ENCODE results near the gene ETV3. TPM values are rescaled to one million over a fixed set of nuclear protein-coding genes. Genes with fewer than 3 reads are reported as not detected.

ETV3 gene
- total RNA-seq, 2 experiments from 2014 or later: 115 to 117 TPM

- no peak for DNase-seq
- ChIA-PET POLR2A (no interaction called here), CTCF (no interaction called here)
- no peak for ATAC-seq (ENCODE audit: poor library complexity)
- Histone ChIP-seq H3K9me3 (ENCODE audit: control insufficient read depth in 1 of 2, insufficient read depth in 1 of 2, low read length in 2 of 2) (no peaks in the 10 kb centered on the region), H3K36me3 (ENCODE audit: insufficient read depth, low read length) (peaks cover 35% of the 10 kb centered on the region), H3K4me3 (ENCODE audit: low read length) (no peak overlapping the region), H3K4me1 (ENCODE audit: insufficient read depth, low read length) (peaks cover 13% of the 10 kb centered on the region), H3K27ac (ENCODE audit: low read depth in 1 of 2, low read length in 2 of 2) (no peak overlapping the region), H3K27me3 (ENCODE audit: control insufficient read depth in 1 of 2, insufficient read depth in 2 of 2, low read length in 2 of 2) (no peaks in the 10 kb centered on the region)
- H3K27ac Mint-ChIP-seq: no peak overlapping the region
- intact Hi-C loops (cut with DNase I, micrococcal nuclease): no loop called here
- H3K4me1 Mint-ChIP-seq (ENCODE audit: low read depth): peaks cover 36% of the 10 kb centered on the region
- peaks cover 37% of the 10 kb centered on the region for H3K36me3 Mint-ChIP-seq (ENCODE audit: low read depth)
- TF ChIP-seq, protein P1, sequence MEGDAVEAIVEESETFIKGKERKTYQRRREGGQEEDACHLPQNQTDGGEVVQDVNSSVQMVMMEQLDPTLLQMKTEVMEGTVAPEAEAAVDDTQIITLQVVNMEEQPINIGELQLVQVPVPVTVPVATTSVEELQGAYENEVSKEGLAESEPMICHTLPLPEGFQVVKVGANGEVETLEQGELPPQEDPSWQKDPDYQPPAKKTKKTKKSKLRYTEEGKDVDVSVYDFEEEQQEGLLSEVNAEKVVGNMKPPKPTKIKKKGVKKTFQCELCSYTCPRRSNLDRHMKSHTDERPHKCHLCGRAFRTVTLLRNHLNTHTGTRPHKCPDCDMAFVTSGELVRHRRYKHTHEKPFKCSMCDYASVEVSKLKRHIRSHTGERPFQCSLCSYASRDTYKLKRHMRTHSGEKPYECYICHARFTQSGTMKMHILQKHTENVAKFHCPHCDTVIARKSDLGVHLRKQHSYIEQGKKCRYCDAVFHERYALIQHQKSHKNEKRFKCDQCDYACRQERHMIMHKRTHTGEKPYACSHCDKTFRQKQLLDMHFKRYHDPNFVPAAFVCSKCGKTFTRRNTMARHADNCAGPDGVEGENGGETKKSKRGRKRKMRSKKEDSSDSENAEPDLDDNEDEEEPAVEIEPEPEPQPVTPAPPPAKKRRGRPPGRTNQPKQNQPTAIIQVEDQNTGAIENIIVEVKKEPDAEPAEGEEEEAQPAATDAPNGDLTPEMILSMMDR (IDR thresholded peaks at IDR 0.05): no peak
- no peaks in the 10 kb centered on the region for H3K9me3 Mint-ChIP-seq
- H3K4me3 Mint-ChIP-seq: no peak overlapping the region
- H3K27me3 Mint-ChIP-seq: no peaks in the 10 kb centered on the region
These were observed 18.7 kb downstream of the ETV3 start for GRCh38 chr1:157119448-157119847.

- ChIA-PET POLR2A (no interaction called here), CTCF (no interaction called here)
- Histone ChIP-seq H3K4me1 (ENCODE audit: insufficient read depth, low read length) (peaks cover 13% of the 10 kb centered on the region), H3K27me3 (ENCODE audit: control insufficient read depth in 1 of 2, insufficient read depth in 2 of 2, low read length in 2 of 2) (no peaks in the 10 kb centered on the region), H3K4me3 (ENCODE audit: low read length) (no peak overlapping the region), H3K27ac (ENCODE audit: low read depth in 1 of 2, low read length in 2 of 2) (no peak overlapping the region), H3K36me3 (ENCODE audit: insufficient read depth, low read length) (peaks cover 30% of the 10 kb centered on the region), H3K9me3 (ENCODE audit: control insufficient read depth in 1 of 2, insufficient read depth in 1 of 2, low read length in 2 of 2) (no peaks in the 10 kb centered on the region)
- Mint-ChIP-seq H3K9me3 (no peaks in the 10 kb centered on the region), H3K4me3 (no peak overlapping the region), H3K27ac (no peak overlapping the region), H3K4me1 (ENCODE audit: low read depth) (peaks cover 32% of the 10 kb centered on the region), H3K27me3 (no peaks in the 10 kb centered on the region), H3K36me3 (ENCODE audit: low read depth) (peaks cover 32% of the 10 kb centered on the region)
- intact Hi-C loops (cut with DNase I, micrococcal nuclease): no loop called here
- TF ChIP-seq, protein P1 (IDR thresholded peaks at IDR 0.05): no peak
- DNase-seq (no peak), ATAC-seq (ENCODE audit: poor library complexity) (no peak)
These were observed 19.2 kb downstream of the ETV3 start for GRCh38 chr1:157119008-157119407.

DNA sequence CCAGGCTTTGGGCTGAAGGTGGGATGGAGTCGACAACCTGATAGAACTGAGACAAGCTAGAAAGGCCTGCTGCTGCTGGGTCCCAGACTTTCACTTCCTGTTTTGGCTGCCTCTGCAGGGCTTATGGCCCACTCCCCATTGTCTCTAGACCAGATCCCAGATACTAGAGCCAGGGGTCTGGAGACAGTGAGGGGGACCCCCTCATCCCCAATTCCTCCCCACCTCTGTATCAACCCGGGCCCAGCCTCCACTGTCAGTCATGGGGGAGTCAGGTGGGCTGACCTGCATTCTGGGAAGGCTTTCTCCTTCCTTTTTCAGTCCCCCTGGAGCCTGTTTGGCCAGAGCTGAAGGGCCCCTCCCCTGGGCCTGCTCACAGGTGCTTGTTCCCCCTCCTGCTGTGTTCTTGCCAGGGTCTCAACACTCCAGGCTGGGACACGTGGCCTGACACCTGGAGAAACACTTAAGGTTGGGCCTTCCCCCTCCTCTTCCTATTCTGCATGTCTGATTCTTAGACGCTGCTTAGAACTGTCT lies 20.6 kb downstream of the ETV3 start:
- no peak overlapping the region for H3K27ac Mint-ChIP-seq
- Histone ChIP-seq H3K36me3 (ENCODE audit: insufficient read depth, low read length) (peaks cover 16% of the 10 kb centered on the region), H3K9me3 (ENCODE audit: control insufficient read depth in 1 of 2, insufficient read depth in 1 of 2, low read length in 2 of 2) (no peaks in the 10 kb centered on the region), H3K27ac (ENCODE audit: low read depth in 1 of 2, low read length in 2 of 2) (no peak overlapping the region), H3K4me3 (ENCODE audit: low read length) (no peak overlapping the region), H3K4me1 (ENCODE audit: insufficient read depth, low read length) (peaks cover 10% of the 10 kb centered on the region), H3K27me3 (ENCODE audit: control insufficient read depth in 1 of 2, insufficient read depth in 2 of 2, low read length in 2 of 2) (no peaks in the 10 kb centered on the region)
- H3K4me3 Mint-ChIP-seq: no peak overlapping the region
- POLR2A ChIA-PET: interaction anchor here (0.9 kb wide), 1 partner anchor 14 kb away, joined by 3 read pairs; no protein-coding TSS in a partner anchor
- H3K27me3 Mint-ChIP-seq: no peaks in the 10 kb centered on the region
- peaks cover 19% of the 10 kb centered on the region for H3K4me1 Mint-ChIP-seq (ENCODE audit: low read depth)
- intact Hi-C loops (cut with DNase I, micrococcal nuclease): no loop called here
- peaks cover 18% of the 10 kb centered on the region for H3K36me3 Mint-ChIP-seq (ENCODE audit: low read depth)
- CTCF ChIA-PET: interaction anchor here (0.7 kb wide), 1 partner anchor 27 kb away, joined by 3 read pairs; no protein-coding TSS in a partner anchor
- ATAC-seq (ENCODE audit: poor library complexity) (no peak), DNase-seq (peak in 1 of 14 experiments; percentile 35)
- no peaks in the 10 kb centered on the region for H3K9me3 Mint-ChIP-seq
- TF ChIP-seq, protein P1 (IDR thresholded peaks at IDR 0.05): no peak
